Astrocyte of the cerebellum (primary cell): Measurements from ENCODE around the gene SUGT1.
A peak's percentile ranks its signal among the peaks of the same experiment; 100 is the strongest.
"Not testable (repeated sequence)": the region's sequence is repeated elsewhere in the genome, so short reads cannot be mapped to it uniquely, and the experiment has no call there.

ENCODE experiments used
- DNase-seq: peaks from one replicate; pipeline ENCODE4 v3.0.0-alpha.2; 2011; ENCODE audit warnings: low read depth
- H3K4me3 ChIP-seq: 2 replicates; pipeline ENCODE4 v1.5.1; 2011; ENCODE audit warnings: mild to moderate bottlenecking, low read depth, low read length, moderate library complexity
- CTCF ChIP-seq: IDR thresholded peaks from 2 replicates; pipeline ENCODE4 v1.5.1; 2012; ENCODE audit warnings: low read length, low read depth, moderate library complexity, mild to moderate bottlenecking; ENCODE audit errors: missing control alignments
- in situ Hi-C: cut with HindIII; loops from 2 replicates; pipeline ENCODE4 v1.10.0; 2017; ENCODE audit warnings: low sequenced_read_pairs

SUGT1 gene

GRCh38 chr13:52652196-52652979 lies at the start of gene SUGT1:
TSS of gene SUGT1 (plus strand) at chr13:52652836. CDS start at chr13:52652921, 85 bp downstream.
- TF ChIP-seq CTCF, result peak; percentile 75
- peak; percentile 96 for DNase-seq
- in situ Hi-C loops, result no loop called here
- peak within 1 kb of the TSS; percentile 98 for H3K4me3 ChIP-seq

- DNase-seq, H3K4me3 ChIP-seq, in situ Hi-C loops: not testable (repeated sequence)
Measured at GRCh38 chr13:52603316-52603715, 49.3 kb upstream of the SUGT1 start.

GRCh38 chr13:52606126-52606525 lies 46.5 kb upstream of the SUGT1 start:
- DNase-seq, in situ Hi-C loops, H3K4me3 ChIP-seq: not testable (repeated sequence)

GRCh38 chr13:52606795-52607194 lies 45.8 kb upstream of the SUGT1 start:
- DNase-seq, H3K4me3 ChIP-seq, in situ Hi-C loops: not testable (repeated sequence)

- in situ Hi-C loops, DNase-seq, H3K4me3 ChIP-seq: not testable (repeated sequence)
Measured at GRCh38 chr13:52608184-52608583, 44.5 kb upstream of the SUGT1 start.

- peak; percentile 20 for TF ChIP-seq CTCF
- in situ Hi-C loops, H3K4me3 ChIP-seq: not testable (repeated sequence)
- peak; percentile 8 for DNase-seq
Measured at GRCh38 chr13:52609013-52609606, 43.5 kb upstream of the SUGT1 start.

- DNase-seq, in situ Hi-C loops, H3K4me3 ChIP-seq: not testable (repeated sequence)
Measured at GRCh38 chr13:52610158-52610557, 42.5 kb upstream of the SUGT1 start.

- H3K4me3 ChIP-seq, result no peak overlapping the region
- no peak for DNase-seq
- TF ChIP-seq CTCF, result no peak
- in situ Hi-C loops, result no loop called here
Measured at GRCh38 chr13:52615134-52615801, 37.4 kb upstream of the SUGT1 start.

GRCh38 chr13:52615812-52616211 lies 36.8 kb upstream of the SUGT1 start:
- no peak for DNase-seq
- in situ Hi-C loops, result no loop called here
- no peak for TF ChIP-seq CTCF
- H3K4me3 ChIP-seq, result no peak overlapping the region
